ENCODE data around the gene L3MBTL4.

- TF ChIP-seq POLR2AphosphoS5 (IDR thresholded peaks at IDR 0.05) (no peak), POLR2A (IDR thresholded peaks at IDR 0.05) (no peak)
These were observed 46.7 kb downstream of the L3MBTL4 start for GRCh38 chr18:6368017-6368416.

Measured in spleen (tissue), 3 donors.